GM19043 (cell line): ENCODE results near the gene TLX1.
"Not testable (repeated sequence)": the region's sequence is repeated elsewhere in the genome, so short reads cannot be mapped to it uniquely, and the experiment has no call there.

Source experiments
- ATAC-seq: cut with Tn5 transposase; IDR thresholded peaks from one replicate; pipeline ENCODE4 v1.9.1; 2021; ENCODE audit warnings: low read depth; ENCODE audit not compliant: unreplicated experiment

TLX1 gene

DNA sequence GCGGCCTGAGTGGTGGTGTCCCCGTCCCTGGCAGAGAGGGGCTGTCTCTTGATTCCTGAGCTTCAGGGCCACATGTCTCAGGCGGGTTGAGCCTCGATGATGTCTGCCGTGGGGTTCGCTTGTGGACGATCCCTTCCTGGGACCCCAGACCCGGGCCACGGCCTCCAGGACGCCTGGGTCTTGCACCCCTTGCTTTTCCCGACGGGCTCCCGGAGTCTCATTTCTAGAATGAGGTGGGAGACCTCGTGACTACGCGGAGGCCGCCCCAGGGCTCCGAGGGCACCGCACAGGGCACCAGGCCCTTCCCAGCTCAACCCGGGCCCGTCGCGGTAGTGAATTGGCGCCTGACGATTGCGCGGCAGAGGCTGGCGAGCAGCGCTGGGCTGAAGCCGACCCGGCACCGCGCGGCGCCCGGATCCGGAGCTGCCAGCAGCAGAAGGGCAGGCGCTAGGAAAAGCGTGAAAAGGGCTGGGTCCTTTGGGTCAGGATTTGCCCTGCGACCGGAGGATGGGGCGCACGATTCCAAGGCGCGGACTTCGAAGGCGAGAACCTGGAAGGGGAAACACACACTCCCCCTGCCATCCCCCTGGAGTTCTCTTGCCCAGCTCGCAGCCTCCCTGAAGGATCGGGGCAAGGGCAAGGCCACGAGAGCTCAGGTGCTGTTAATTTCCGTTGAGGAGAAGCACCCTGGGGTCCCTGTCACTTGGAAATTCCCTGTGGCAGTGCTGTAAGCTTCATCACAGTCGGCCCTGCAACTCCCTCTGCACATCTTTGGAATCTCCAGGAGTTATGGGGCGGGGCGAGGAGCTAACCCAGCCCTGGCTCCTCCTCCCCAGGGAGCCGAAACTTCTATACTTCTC is 15.5 kb downstream of the TLX1 start:
- ATAC-seq = no peak

DNA sequence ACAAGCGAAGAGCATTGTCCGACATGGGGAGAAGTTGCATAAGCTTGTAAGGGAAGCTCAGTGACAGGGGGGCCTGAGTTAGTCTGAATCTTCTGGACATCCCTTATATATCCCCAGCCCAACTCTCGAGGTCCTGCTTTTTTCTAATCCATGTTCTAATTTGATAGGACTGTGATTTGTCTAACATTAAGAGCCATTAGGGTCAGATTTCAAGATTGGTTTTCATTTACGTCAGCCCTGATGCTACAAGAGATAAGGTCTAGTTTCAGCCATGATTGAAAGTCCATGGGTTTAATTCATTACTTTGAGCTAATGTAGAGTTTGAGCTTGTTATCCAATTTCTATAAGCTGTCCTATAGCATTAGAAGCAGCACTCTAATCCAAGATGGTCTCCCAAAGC is 20.3 kb downstream of the TLX1 start:
- no peak for ATAC-seq

DNA sequence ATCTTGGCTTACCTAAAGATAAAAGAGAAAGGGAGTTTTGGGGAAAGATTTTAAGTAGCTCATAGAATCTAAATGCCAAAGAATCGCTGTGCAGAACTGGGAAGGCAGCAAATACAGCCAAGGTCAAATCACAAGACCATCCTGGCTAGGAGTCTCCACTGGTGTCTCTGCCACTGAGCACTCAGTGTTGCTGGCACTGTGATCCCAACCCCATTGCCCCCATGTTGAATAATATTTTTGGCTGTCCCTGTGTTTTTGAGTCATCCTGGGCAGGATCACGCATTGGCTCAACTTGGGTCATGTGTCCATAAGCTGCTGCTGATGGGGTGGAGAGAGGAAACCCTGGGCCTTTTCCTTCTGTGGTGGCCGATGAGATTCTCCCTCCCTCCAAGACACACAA is 21.2 kb downstream of the TLX1 start:
- no peak for ATAC-seq

DNA sequence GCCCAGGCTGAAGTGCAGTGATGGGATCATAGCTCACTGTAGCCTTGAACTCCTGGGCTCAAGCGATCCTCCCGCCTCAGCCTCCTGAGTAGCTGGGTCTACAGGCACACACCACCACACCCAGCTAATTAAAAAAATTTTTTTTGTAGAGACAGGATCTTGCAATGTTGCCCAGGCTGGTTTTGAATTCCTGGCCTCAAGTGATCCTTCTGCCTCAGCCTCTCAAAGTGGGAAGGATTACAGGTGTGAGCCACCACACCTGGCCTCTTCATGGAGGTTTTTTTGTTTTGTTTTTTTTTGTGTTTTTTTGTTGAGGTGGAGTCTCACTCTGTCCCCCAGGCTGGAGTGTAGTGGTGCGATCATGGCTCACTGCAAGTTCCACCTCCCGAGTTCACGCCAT is 23.4 kb downstream of the TLX1 start:
- ATAC-seq = not testable (repeated sequence)

DNA sequence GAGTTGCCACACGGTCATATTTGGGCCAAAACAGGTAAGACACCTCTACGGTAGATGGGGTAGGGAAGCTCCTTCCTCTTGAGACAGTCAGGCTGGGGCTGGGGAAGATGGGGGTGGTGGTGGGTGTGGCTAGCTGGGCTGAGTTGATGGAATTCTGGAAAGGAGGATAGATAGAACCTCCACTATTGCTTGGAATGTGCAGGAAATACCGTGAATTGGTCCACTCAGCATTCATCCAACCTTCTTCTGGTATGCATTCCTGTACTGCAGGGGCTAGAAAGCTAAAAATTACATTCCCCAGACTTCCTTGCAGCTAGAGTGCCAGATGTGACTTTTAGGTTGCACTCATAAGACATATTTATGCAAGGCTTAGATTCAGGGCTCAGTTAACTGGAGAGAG is 24.8 kb downstream of the TLX1 start:
- no peak for ATAC-seq

DNA sequence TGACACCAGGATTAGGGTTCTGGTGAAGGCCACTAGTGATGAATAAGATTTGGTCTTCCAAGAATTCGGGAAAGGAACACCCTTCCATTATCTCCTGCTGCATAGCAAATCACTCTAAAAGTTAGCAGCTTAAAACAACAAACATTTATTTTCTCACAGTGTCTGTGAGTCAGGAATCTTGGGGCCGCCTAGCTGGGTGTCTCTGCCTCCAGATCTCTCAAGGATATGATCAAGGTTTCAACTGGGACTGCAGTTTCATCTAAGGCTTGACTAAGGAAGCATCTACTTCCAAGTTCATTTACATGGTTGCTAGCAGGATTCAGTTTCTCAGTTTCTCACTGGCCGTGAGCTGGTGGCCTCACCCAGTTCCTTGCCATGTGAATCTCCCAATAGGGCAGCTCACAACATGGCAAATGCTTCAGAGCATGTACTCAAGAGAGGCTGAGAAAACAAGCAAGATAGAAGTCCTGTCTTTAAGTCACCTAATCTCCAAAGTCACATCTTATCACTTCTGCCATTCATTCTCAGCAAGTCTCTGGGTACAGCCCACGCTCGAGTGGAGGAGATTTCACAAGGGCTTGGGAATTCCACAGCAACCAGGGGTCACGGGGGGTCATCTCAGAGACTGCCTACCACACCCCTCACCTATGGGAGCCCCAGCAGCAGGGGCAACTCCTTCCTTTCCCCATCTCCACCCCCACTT is 26.8 kb downstream of the TLX1 start:
- no peak for ATAC-seq

DNA sequence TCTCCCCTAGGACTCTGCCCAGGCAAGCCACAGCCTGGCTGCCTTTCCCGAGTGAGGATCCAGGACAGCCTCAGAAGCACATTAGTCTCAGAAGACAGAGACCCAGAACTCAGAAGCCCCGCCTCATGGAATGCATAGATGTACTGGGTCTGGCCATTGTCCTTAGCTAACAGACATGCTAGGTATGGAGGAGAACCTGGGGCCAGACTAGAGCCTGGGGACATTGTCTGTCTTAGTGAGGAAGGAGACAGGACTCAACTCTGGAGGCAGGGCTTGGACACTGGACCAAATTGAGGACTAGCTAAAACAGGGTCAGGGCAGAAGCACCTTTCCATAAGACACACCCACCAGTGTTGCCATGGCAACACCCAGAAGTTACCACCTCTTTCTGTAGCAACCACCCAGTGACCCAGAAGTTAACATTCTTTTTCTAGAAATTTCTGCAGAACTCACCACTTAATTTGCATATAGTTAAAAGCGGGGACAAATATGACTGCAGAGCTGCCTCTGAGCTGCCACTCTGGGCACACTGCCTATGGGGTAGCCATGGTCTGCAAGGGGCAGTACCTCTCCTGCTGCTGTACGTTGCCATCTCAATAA is 27.5 kb downstream of the TLX1 start:
- no peak for ATAC-seq

DNA sequence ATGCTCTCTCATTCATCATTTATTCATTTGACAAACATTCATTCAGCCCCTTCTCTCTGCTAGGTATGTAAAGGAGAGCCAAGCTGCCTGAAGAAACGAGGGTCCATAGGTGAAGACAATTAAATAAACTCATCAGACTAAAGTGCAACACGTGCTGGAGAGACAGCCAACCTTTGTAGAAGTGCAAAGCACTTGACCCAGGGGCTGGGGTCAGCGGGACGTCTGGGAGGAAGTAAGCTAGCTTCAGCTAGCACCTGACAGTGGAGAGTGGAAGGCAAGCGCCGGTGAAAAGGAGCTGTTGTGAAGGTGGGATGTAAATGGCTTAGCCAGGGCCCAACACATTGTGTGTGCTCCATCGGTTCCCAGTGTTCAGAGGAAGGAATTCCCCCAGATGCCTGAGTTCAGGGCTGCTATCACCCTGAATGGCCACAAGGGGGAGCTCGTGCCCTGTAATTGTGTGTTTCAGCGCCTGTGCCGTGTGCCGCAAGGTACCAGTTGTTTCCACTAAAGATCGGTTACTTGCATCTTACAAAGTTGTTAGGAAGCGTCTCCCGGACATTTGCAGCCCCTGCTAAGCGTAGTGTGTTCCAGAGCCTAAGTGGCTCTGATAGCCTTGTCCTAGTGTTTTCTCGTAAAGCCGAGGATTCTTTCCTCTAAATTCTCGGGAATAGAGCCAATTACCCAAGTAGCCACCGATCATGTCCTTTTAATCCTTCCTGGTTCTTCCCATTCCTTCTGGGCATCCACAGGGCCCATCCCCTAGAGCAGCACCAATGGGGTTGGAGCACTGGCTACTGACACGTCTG is 30.6 kb downstream of the TLX1 start:
- no peak for ATAC-seq

DNA sequence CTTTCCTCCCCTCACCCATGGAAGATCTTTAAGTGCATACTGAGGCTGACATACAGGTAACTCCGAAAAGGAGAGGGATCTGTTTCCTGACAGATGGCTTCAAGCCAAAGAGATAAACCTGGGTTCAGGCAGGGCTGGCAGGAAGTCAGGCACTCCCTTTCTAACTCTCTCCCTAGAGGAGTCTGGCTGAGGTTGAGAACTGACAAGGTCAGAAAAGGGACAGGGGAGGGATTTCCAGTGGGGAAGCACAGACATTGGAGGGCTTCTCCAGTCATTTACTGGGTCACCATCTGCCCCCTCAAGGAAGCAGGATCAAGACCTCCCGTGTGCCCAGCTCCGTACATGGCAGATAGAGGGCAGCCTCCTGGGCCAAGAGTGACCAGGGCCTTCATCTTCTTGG is 31.6 kb downstream of the TLX1 start:
- no peak for ATAC-seq

DNA sequence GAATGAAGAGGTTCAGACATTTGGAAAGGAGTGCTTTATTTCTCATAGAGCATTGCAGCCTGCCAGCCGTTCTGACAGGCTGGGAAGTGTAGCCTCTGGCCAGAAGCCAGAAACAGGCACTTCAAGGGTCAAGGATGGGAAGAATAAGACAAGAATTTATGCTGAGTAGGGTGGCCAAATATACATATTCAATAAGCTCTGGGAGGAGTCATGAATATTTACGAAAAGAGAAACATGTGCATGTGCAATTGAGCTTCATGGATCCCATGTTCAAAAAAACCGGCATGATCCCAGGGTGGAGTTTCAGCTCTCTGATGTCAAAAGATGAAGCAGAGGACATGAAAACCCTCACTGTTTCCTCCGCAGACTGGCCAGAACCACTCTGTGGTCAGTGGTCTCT is 32.9 kb downstream of the TLX1 start:
- ATAC-seq = no peak

DNA sequence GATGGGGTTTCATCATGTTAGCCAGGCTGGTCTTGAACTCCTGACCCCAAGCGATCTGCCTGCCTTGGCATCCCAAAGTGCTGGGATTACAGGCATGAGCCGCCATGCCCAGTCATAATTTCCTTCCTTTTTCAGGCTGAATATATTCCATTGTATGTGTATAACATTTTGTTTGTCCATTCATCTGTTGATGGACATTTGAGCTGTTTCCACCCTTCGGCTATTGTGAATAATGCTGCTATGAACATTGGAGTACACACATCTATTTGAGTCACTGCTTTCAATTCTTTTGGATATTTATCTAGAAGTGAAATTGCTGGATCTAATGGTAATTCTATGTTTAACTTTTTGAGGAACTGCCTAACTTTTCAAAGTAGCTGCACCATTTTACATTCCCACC is 34.6 kb downstream of the TLX1 start:
- no peak for ATAC-seq

DNA sequence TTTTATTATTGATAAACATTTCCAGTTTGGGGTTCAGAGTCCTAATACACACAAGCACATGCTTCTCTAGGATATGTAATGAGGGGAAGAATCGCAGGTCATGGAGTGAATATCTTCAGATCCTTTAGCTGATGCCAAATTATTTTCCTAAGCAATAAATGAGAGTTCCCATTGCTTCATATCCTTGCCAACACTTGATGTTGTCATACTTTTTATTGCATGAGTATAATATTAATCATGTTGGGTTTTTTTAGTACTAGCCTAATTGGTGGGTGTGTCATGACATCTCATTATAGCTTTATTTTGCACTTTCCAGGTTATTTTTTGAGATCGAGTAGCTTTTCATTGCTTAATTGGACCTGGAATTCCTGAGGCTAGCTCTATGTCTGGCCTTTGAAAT is 35.3 kb downstream of the TLX1 start:
- no peak for ATAC-seq

DNA sequence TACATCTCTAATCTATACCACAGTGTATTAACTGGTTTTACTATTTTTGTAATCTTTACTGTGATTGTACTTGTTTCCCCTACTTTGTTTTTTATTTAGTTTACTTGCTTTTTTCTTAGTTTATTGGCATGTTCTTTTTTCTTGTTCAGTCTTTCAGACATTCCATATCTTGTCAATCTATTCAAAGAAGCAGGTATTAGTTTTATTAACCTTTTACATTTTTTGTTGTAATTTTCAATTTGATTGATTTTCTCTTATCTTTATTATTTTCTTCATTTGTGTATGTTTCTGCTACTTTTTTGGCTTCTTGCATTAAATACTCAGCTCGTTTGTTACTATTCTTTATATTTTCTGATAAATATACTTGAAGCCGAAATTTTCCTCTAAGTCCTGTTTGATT is 41.6 kb downstream of the TLX1 start:
- no peak for ATAC-seq

DNA sequence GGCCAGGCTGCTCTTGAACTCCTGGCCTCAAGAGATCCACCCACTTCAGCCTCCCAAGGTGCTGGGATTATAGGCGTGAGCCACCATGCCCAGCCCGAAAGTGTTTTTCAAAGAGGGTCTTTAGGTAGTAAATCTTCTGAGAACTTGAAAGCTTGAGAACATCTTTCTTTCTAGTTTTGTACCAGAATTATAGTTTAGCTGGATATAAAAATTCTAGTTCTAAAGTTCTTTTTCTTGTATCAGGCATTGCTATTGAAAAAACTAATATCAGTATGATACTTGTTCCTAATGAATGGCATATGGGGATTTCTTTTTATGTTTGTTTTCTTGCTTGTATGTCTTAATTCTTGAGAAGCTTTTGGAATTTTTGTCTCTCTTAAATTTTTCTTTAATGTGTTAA is 43.2 kb downstream of the TLX1 start:
- ATAC-seq = no peak

DNA sequence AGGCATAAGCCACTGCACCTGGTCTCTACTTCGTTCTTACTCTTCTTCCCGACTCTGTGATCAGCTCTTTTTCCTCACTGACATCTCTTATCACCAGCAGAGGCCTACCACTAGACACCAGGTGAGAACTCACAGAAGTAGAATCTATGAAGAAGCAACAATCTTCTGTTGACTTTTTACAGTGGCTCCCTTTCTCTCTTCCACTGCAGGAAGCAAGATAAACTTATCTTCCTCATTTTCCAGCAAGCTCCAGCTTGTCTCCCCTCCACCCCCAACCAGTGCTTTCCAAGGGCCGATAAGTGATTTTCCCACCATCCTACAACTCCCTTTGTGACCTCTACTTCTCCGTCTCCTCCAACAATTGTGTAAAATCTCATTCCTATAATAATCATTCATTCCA is 45.5 kb downstream of the TLX1 start:
- no peak for ATAC-seq

DNA sequence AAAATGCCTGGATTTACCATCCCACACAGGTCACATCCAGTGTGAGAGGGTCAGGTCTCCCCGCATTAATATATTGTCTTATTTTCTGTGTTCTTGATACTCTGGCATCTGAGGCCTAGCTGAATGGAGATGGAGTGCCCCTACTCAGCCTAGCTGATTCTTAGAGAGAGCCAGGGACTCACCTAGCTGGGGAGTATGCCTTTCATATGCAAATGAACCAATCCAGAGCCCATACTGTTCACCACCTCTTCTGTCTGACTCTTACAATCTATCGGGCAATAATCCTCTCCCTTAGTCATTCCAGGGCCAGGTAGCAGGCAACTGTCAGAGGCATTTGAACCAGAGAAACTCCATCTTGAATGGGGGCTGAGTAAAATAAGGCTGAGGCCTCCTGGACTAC is 51.8 kb downstream of the TLX1 start:
- ATAC-seq = no peak

DNA sequence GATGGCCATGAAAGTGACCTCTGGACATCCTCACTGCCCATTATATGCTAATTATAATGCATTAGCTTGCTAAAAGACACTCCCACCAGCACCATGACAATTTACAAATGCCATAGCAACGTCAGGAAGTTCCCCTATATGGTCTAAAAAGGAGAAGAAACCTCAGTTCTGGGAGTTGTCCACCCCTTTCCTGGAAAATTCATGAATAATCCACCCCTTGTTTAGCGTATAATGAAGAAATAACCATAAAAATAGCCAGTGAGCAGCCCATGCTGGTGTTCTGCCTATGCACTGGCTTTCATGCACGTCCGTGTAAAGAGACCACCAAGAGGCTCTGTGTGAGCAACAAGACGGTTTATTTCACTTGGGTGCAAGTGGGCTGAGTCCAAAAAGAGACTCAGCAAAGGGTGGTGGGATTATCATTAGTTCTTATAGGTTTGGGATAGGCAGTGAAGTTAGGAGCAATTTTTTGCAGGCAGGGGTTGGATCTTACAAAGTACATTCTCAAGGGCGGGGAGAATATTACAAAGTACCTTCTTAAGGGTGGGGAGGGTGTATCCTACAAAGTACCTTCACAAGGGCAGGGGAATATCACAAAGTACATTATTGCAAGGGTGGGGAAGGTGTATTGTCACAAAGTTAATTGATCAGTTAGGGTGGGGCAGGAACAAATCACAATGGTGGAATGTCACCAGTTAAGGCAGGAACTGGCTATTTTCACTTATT is 52.5 kb downstream of the TLX1 start:
- no peak for ATAC-seq
